Common myeloid progenitor, CD34-positive (primary cell): ENCODE data around the gene FYB1.

Experiments used
- CTCF ChIA-PET: fragments of 350-600 bp; sonication (Branson Sonifier 250); formaldehyde crosslinking; loops from one replicate; lab custom pipeline; 2021; ENCODE audit warnings: antibody characterized with exemption; lab: Charles Lee
- POLR2A ChIA-PET: fragments of 350-600 bp; sonication (Branson Sonifier 250); formaldehyde crosslinking; loops from one replicate; lab custom pipeline; 2021; ENCODE audit warnings: antibody characterized with exemption; lab: Charles Lee
- DNase-seq, 3 donors: peaks; one replicate each; pipeline versions ENCODE4 v3.0.0 to v3.0.0-alpha.2; 2013
- H3K27ac ChIP-seq, 2 experiments: 1 replicate in 1 of 2; 2 replicates in 1 of 2; pipeline ENCODE4 v1.7.0; 2013; ENCODE audit warnings: inconsistent platforms in 2 of 2, low read length in 2 of 2, mild to moderate bottlenecking in 2 of 2, low read depth in 1 of 2, moderate library complexity in 1 of 2; ENCODE audit not compliant: severe bottlenecking in 2 of 2, insufficient read depth in 1 of 2, poor library complexity in 1 of 2
- H3K27me3 ChIP-seq, 5 experiments: replicated peaks in 2 of 5; 1 replicate in 3 of 5; 2 replicates in 2 of 5; pipeline versions ENCODE4 v1.6.1 to v1.7.0; 2013; ENCODE audit warnings: low read length in 4 of 5, mild to moderate bottlenecking in 2 of 5, moderate library complexity in 2 of 5, inconsistent platforms in 1 of 5; ENCODE audit not compliant: insufficient read depth in 5 of 5, control insufficient read depth in 4 of 5
- H3K36me3 ChIP-seq, 4 experiments: 1 replicate in 2 of 4; 2 replicates in 2 of 4; pipeline versions ENCODE4 v1.6.1 to v1.7.0; 2013; ENCODE audit warnings: low read length in 3 of 4, control low read depth in 1 of 4, mild to moderate bottlenecking in 1 of 4; ENCODE audit not compliant: control insufficient read depth in 4 of 4, insufficient read depth in 4 of 4
- H3K4me1 ChIP-seq, 4 experiments: 1 replicate in 3 of 4; 2 replicates in 1 of 4; pipeline versions ENCODE4 v1.6.1 to v1.7.1; 2013; ENCODE audit warnings: low read length in 3 of 4, mild to moderate bottlenecking in 3 of 4, control low read depth in 1 of 4, inconsistent platforms in 1 of 4, moderate library complexity in 1 of 4; ENCODE audit not compliant: control insufficient read depth in 4 of 4, insufficient read depth in 4 of 4; ENCODE audit errors: control extremely low read depth in 1 of 4
- H3K4me3 ChIP-seq, 7 experiments: 1 replicate in 4 of 7; 2 replicates in 3 of 7; pipeline versions ENCODE4 v1.5.1 to v1.7.0; 2013; ENCODE audit warnings: mild to moderate bottlenecking in 7 of 7, low read length in 6 of 7, moderate library complexity in 6 of 7, inconsistent platforms in 2 of 7, low read depth in 2 of 7, control low read depth in 1 of 7; ENCODE audit not compliant: insufficient read depth in 4 of 7, control insufficient read depth in 1 of 7; ENCODE audit errors: extremely low read depth in 1 of 7
- H3K9me3 ChIP-seq, 5 experiments: 1 replicate in 4 of 5; 2 replicates in 1 of 5; pipeline versions ENCODE4 v1.6.1 to v1.7.1; 2013; ENCODE audit warnings: low read length in 4 of 5, mild to moderate bottlenecking in 2 of 5, inconsistent platforms in 1 of 5, low read depth in 1 of 5, moderate library complexity in 1 of 5; ENCODE audit not compliant: control insufficient read depth in 4 of 5, insufficient read depth in 2 of 5; ENCODE audit errors: control extremely low read depth in 1 of 5
- WGBS: methylation state at CpG from one replicate; pipeline ENCODE4 v1.1.5; 2013; ENCODE audit not compliant: insufficient coverage; 5-methylcytosine and 5-hydroxymethylcytosine counted together

Gene FYB1

GRCh38 chr5:39076101-39076756, 143.1 kb downstream of the FYB1 start:
- POLR2A ChIA-PET, result no interaction called here
- no CpG with 5 or more reads among the region's 6 CpGs for WGBS
- DNase-seq, result no peak
- H3K4me1 ChIP-seq, result peaks cover 14 to 53% (median 33%) of the 10 kb centered on the region in 4 experiments
- H3K27ac ChIP-seq, result peak overlapping the region in 1 of 2 experiments; percentile 97
- CTCF ChIA-PET, result interaction anchor here (0.6 to 1.0 kb wide), 2 partner anchors 48 to 105 kb away, joined by 3 read pairs; no protein-coding TSS in a partner anchor
- peak overlapping the region in 6 of 7 experiments; percentile 27 to 92 (median 48) for H3K4me3 ChIP-seq
- H3K36me3 ChIP-seq, result no peaks in the 10 kb centered on the region
- no peaks in the 10 kb centered on the region for H3K9me3 ChIP-seq
- H3K27me3 ChIP-seq, result no peaks in the 10 kb centered on the region

DNA sequence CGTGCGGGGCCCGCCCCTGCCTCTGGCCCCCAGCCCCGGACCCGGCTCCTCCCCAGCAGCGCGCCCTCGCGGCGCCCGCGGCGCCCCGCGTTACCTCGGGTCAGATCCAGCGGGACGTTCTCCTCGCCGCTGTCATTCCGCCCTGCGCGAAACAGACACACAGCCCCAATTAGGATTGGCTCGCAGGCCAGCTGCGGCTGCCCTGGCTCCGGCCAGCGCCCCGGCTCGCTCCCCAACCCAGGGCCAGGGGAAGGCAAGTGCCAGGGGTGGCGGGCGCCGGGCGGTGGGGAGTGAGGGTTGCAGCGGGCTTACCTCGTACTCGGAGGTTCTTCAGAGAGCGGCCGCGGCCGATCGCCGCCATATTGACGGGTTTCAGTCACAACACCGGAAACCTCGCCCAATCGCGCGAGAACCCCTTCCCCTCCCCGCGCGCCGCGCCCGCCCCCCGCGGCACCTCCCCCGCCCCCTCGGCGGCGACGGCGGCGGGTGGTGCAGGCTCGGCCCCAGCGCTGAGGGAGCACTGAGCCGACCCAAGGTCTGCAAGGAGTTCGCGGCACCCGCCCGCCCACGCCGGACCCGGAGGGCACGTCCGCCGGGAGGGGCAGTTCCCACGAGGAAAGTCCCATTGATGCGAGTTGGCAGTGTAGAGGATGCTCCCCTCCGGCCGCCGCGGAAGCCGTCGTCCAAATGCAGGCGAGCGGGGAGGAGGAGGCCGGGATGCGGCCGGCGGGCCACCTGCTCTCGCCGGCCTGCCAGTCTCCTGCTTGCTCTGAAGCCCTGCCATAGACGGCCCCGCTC, 145.1 kb downstream of the FYB1 start, which contains the start of gene RICTOR:
TSS of gene RICTOR (minus strand) at position 383 of the 798 bp plus-strand sequence. CDS start at position 361, 22 bp downstream.
- Histone ChIP-seq H3K4me1 (peaks cover 14 to 49% (median 33%) of the 10 kb centered on the region in 4 experiments), H3K27me3 (no peaks in the 10 kb centered on the region), H3K36me3 (peaks cover 0 to 6% (median 4%) of the 10 kb centered on the region in 4 experiments), H3K4me3 (peak within 1 kb of the TSS; percentile 82 to 97 (median 91)), H3K27ac (peak within 1 kb of the TSS; percentile 96 to 97), H3K9me3 (no peaks in the 10 kb centered on the region)
- POLR2A ChIA-PET, result interaction anchor here (1.6 kb wide), 1 partner anchor 14 kb away, joined by 4 read pairs; no protein-coding TSS in a partner anchor
- WGBS, result 0% methylated on average over 72 of the region's 94 CpGs
- CTCF ChIA-PET, result interaction anchor here (0.6 to 3.2 kb wide), 3 partner anchors 14 to 1612 kb away, joined by 3 to 11 read pairs (median 3); no protein-coding TSS in a partner anchor
- DNase-seq, result peak; percentile 85 to 92 (median 92)

GRCh38 chr5:39073767-39074016, 145.7 kb downstream of the FYB1 start:
- no peaks in the 10 kb centered on the region for H3K9me3 ChIP-seq
- 0% methylated on average over 20 of the region's 29 CpGs for WGBS
- no peaks in the 10 kb centered on the region for H3K27me3 ChIP-seq
- H3K27ac ChIP-seq, result peak overlapping the region; percentile 96 to 97
- H3K4me3 ChIP-seq, result peak overlapping the region; percentile 82 to 97 (median 91)
- DNase-seq, result no peak
- ChIA-PET POLR2A (interaction anchor here (0.6 to 1.6 kb wide), 2 partner anchors 13 to 1684 kb away, joined by 3 to 4 read pairs; no protein-coding TSS in a partner anchor), CTCF (interaction anchor here (1.5 to 3.2 kb wide), 2 partner anchors 11 to 13 kb away, joined by 3 to 11 read pairs; no protein-coding TSS in a partner anchor)
- peaks cover 14 to 46% (median 33%) of the 10 kb centered on the region in 4 experiments for H3K4me1 ChIP-seq
- H3K36me3 ChIP-seq, result peaks cover 0 to 10% (median 5%) of the 10 kb centered on the region in 4 experiments

GRCh38 chr5:39072925-39073766, 146.2 kb downstream of the FYB1 start:
- peak; percentile 43 to 86 (median 82) for DNase-seq
- ChIA-PET POLR2A (interaction anchor here (0.6 to 1.6 kb wide), 3 partner anchors 13 to 1684 kb away, joined by 3 to 4 read pairs (median 3); no protein-coding TSS in a partner anchor), CTCF (interaction anchor here (1.0 to 3.2 kb wide), 4 partner anchors 8 to 67 kb away, joined by 3 to 11 read pairs (median 5); no protein-coding TSS in a partner anchor)
- Histone ChIP-seq H3K27ac (peak overlapping the region; percentile 96 to 97), H3K27me3 (no peaks in the 10 kb centered on the region), H3K9me3 (no peaks in the 10 kb centered on the region), H3K36me3 (peaks cover 0 to 16% (median 10%) of the 10 kb centered on the region in 4 experiments), H3K4me3 (peak overlapping the region; percentile 82 to 97 (median 91)), H3K4me1 (peaks cover 14 to 43% (median 33%) of the 10 kb centered on the region in 4 experiments)
- 5% methylated on average over 15 of the region's 27 CpGs for WGBS

DNA sequence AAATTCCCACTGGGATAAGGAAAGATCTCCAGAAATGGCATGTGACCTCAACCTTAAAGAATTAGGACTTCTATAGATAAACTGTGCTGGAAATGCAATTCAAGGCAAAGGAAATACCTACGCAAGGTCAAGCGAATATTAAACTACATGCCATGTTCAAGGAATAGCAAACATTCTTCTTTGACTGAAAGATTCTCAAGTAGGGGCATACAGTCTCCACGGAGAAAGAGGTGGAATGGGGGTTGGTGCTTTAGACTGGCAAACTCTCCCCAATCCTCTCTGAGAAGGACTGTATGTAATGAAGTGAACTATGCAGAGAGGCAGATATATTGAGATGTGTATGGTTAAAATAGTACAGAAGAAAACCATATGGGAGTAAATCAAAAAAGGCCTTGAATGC, 151.3 kb downstream of the FYB1 start:
- CTCF ChIA-PET, result no interaction called here

GRCh38 chr5:39064450-39064849, 154.9 kb downstream of the FYB1 start:
- CTCF ChIA-PET, result interaction anchor here (1.6 kb wide), 1 partner anchor 59 kb away, joined by 6 read pairs; no protein-coding TSS in a partner anchor
- DNase-seq, result no peak

More for the DNA sequence above, 151.3 kb downstream of the FYB1 start:
- no peaks in the 10 kb centered on the region for H3K27me3 ChIP-seq
- WGBS, result 100% methylated on average over 2 of the region's 3 CpGs
- POLR2A ChIA-PET, result no interaction called here
- H3K9me3 ChIP-seq, result peaks cover 0 to 17% (median 8%) of the 10 kb centered on the region in 5 experiments
- H3K4me3 ChIP-seq, result no peak overlapping the region
- peaks cover 14 to 39% (median 27%) of the 10 kb centered on the region in 4 experiments for H3K36me3 ChIP-seq
- H3K27ac ChIP-seq, result no peak overlapping the region
- peaks cover 4 to 16% (median 13%) of the 10 kb centered on the region in 4 experiments for H3K4me1 ChIP-seq
- DNase-seq, result no peak

More at GRCh38 chr5:39064450-39064849, 154.9 kb downstream of the FYB1 start:
- Histone ChIP-seq H3K9me3 (peaks cover 0 to 17% (median 8%) of the 10 kb centered on the region in 5 experiments), H3K4me3 (no peak overlapping the region), H3K4me1 (peaks cover 0 to 9% (median 3%) of the 10 kb centered on the region in 4 experiments), H3K27ac (no peak overlapping the region), H3K36me3 (peaks cover 14 to 36% (median 25%) of the 10 kb centered on the region in 4 experiments), H3K27me3 (no peaks in the 10 kb centered on the region)
- 100% methylated on average over 1 of the region's 3 CpGs for WGBS
- POLR2A ChIA-PET, result no interaction called here
